Measurements from ENCODE around the gene MFSD1. TPM values are rescaled to one million over a fixed set of nuclear protein-coding genes. Genes with fewer than 3 reads are reported as not detected.
A peak's percentile ranks its signal among the peaks of the same experiment; 100 is the strongest.

The MFSD1 gene
- total and polyA plus RNA-seq, 2 donors (not counting 1 experiment from before 2014, with no cell fraction given), result 16.4 to 31.8 TPM

DNA sequence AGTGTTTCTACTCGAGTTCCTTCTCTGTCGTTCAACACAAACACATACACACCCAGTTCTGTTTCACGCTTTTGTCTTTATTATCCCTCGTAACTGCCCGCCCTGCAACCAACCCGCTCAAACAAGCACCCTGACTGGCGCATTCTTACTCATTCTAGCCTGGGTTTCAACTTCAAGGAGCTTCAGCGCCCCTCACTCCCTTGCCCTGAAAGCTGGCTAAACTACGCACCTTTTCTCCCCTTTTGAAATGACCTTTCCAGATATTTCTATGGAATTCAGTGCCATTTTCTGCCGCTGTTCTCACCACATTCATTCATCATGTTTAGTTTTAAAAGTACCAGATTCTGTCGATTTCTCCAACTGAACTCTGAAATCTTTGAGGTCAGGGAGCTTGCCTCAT lies 653 bp upstream of the MFSD1 start:
- Histone ChIP-seq H3K9ac (ENCODE audit: low read length) (peak overlapping the region; percentile 89), H3K4me2 (replicated peaks; ENCODE audit: low read depth, low read length, poor library complexity, severe bottlenecking) (peak overlapping the region; percentile 86), H3K4me3 (ENCODE audit: control extremely low read depth in 1 of 5, extremely low read depth in 1 of 5, insufficient read depth in 1 of 5, low read depth in 2 of 5, low read length in 4 of 5) (peak overlapping the region; percentile 83 to 97 (median 91)), H3K36me3 (replicated peaks in 1 of 2; ENCODE audit: control extremely low read depth in 1 of 2, control insufficient read depth in 1 of 2, extremely low read depth in 1 of 2, insufficient read depth in 2 of 2, low read length in 1 of 2) (peaks cover 0 to 10% of the 10 kb centered on the region in 2 experiments), H3K79me2 (ENCODE audit: control insufficient read depth, insufficient read depth, low read length) (peaks cover 37% of the 10 kb centered on the region), H3K27ac (ENCODE audit: low read length in 2 of 2) (peak overlapping the region; percentile 72 to 83), H3K4me1 (ENCODE audit: control insufficient read depth in 2 of 2, insufficient read depth in 2 of 2, low read length in 2 of 2) (peaks cover 16 to 22% of the 10 kb centered on the region in 2 donors), H3K9me3 (ENCODE audit: control extremely low read depth in 1 of 3, control insufficient read depth in 2 of 3, insufficient read depth in 1 of 3, low read length in 2 of 3) (no peaks in the 10 kb centered on the region), H4K20me1 (ENCODE audit: control insufficient read depth, insufficient read depth, low read length, poor library complexity, severe bottlenecking) (peaks cover 7% of the 10 kb centered on the region), H2AFZ (ENCODE audit: insufficient read depth, low read depth, low read length, poor library complexity, severe bottlenecking) (peak overlapping the region; percentile 93), H3K27me3 (replicated peaks in 1 of 4; ENCODE audit: control extremely low read depth in 1 of 4, control insufficient read depth in 3 of 4, insufficient read depth in 4 of 4, low read length in 3 of 4) (no peaks in the 10 kb centered on the region)
- intact Hi-C loops (cut with micrococcal nuclease), result loop anchor here (1.0 to 5.0 kb wide), 5 partner anchors 10 to 1626 kb away; partner anchors contain the start of genes GFM1, IFT80, RSRC1 and SMC4
- Mint-ChIP-seq H3K4me3 (peak overlapping the region; percentile 94), H3K27ac (peak overlapping the region; percentile 92), H3K9me3 (ENCODE audit: insufficient read depth) (no peaks in the 10 kb centered on the region), H3K27me3 (no peaks in the 10 kb centered on the region), H3K4me1 (peaks cover 43% of the 10 kb centered on the region)
- TF ChIP-seq EZH2 (IDR thresholded peaks at IDR 0.05; ENCODE audit: borderline replicate concordance, insufficient read depth, low read depth, low read length, poor library complexity, severe bottlenecking), result no peak
- TF ChIP-seq, protein P1, sequence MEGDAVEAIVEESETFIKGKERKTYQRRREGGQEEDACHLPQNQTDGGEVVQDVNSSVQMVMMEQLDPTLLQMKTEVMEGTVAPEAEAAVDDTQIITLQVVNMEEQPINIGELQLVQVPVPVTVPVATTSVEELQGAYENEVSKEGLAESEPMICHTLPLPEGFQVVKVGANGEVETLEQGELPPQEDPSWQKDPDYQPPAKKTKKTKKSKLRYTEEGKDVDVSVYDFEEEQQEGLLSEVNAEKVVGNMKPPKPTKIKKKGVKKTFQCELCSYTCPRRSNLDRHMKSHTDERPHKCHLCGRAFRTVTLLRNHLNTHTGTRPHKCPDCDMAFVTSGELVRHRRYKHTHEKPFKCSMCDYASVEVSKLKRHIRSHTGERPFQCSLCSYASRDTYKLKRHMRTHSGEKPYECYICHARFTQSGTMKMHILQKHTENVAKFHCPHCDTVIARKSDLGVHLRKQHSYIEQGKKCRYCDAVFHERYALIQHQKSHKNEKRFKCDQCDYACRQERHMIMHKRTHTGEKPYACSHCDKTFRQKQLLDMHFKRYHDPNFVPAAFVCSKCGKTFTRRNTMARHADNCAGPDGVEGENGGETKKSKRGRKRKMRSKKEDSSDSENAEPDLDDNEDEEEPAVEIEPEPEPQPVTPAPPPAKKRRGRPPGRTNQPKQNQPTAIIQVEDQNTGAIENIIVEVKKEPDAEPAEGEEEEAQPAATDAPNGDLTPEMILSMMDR (IDR thresholded peaks at IDR 0.05), result no peak
- no peak for ATAC-seq (ENCODE audit: low read depth)
- 37% methylated on average over 11 of the region's 11 CpGs for WGBS (ENCODE audit: insufficient coverage)
- DNase-seq, result no peak
- POLR2A ChIA-PET, result no interaction called here
- CTCF ChIA-PET, result interaction anchor here (0.9 to 3.1 kb wide), 6 partner anchors 10 to 157 kb away, joined by 3 to 26 read pairs (median 8); partner anchors contain the start of gene GFM1
